ENCODE measurements around the gene UVRAG. TPM values are rescaled to one million over a fixed set of nuclear protein-coding genes. Genes with fewer than 3 reads are reported as not detected.

The UVRAG gene
- total RNA-seq, 1 experiment from 2014 or later: 29.5 TPM

DNA sequence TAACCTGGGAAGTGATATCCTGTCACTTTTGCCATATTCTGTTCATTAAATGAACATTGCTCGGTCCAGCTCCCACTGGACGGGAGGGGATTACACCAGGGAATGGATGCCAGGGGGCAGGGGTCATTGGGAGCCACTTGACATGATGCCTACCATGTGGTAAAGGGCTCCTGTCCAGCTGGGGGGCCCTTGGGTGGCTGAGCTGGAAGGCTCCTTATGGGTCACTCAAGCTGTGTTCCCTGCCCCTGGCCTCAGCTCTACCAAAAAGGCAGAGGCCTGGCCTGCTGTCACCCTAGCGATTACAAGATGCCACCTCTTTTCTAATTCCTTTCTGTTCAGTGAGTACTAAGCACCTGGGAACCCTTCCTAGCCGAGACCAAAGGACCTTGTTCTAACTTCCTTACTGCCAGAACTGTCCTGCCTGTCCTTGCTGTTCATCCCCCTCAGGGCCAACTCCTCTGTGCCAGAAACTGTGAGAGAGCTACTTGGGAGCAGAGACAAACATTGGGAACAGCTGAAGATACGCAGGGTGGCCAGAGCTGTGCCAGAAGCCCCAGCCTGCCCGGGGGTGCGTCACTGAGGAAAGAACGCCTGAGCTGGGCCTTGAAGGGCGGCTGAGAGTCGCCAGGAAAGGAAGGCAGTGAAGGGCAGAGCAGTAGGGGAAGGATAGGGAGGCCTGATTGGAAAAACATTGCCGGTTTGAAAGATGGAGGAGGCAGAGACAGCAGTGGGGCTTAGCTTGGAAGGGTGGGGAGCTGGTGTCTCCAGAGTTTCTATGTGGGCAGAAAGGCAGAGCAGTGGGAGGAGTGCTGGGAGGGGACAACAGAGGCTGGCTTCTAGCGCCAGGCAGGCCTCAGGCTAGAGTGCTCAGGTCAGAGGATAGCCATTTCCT lies 12.7 kb upstream of the UVRAG start:
- H3K27ac ChIP-seq (ENCODE audit: low read length): no peak overlapping the region
- TF ChIP-seq POLR2AphosphoS5 (IDR thresholded peaks at IDR 0.05; ENCODE audit: low read depth, low read length): no peak
- TF ChIP-seq, protein P1, sequence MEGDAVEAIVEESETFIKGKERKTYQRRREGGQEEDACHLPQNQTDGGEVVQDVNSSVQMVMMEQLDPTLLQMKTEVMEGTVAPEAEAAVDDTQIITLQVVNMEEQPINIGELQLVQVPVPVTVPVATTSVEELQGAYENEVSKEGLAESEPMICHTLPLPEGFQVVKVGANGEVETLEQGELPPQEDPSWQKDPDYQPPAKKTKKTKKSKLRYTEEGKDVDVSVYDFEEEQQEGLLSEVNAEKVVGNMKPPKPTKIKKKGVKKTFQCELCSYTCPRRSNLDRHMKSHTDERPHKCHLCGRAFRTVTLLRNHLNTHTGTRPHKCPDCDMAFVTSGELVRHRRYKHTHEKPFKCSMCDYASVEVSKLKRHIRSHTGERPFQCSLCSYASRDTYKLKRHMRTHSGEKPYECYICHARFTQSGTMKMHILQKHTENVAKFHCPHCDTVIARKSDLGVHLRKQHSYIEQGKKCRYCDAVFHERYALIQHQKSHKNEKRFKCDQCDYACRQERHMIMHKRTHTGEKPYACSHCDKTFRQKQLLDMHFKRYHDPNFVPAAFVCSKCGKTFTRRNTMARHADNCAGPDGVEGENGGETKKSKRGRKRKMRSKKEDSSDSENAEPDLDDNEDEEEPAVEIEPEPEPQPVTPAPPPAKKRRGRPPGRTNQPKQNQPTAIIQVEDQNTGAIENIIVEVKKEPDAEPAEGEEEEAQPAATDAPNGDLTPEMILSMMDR (IDR thresholded peaks at IDR 0.05): no peak
- no peak for TF ChIP-seq REST (IDR thresholded peaks at IDR 0.05; ENCODE audit: insufficient read depth in 1 of 2, low read depth in 2 of 2, low read length in 1 of 2)
- no peak for TF ChIP-seq TCF7L2 (IDR thresholded peaks at IDR 0.05; ENCODE audit: low read depth, low read length)
- TF ChIP-seq SIN3A (IDR thresholded peaks at IDR 0.05; ENCODE audit: borderline replicate concordance, insufficient read depth, low read depth, low read length): no peak
- no peaks in the 10 kb centered on the region for H3K27me3 ChIP-seq (ENCODE audit: control insufficient read depth, insufficient read depth, low read length)
- H3K4me3 ChIP-seq (ENCODE audit: low read depth in 2 of 2, low read length in 2 of 2): no peak overlapping the region
- CTCF ChIA-PET: interaction anchor here (0.6 to 2.4 kb wide), 4 partner anchors 33 to 66 kb away, joined by 3 to 12 read pairs (median 3); no protein-coding TSS in a partner anchor
- ATAC-seq (peak; percentile 41), DNase-seq (ENCODE audit: low read depth, low spot score) (no peak)
- H3K4me1 ChIP-seq (ENCODE audit: control insufficient read depth, insufficient read depth, low read length): no peaks in the 10 kb centered on the region
- POLR2A ChIA-PET: no interaction called here
- in situ Hi-C loops (cut with HindIII; ENCODE audit: low pct_unique_long_range_greater_than_20kb, low sequenced_read_pairs) (no loop called here), intact Hi-C loops (cut with micrococcal nuclease; ENCODE audit: unreplicated experiment) (loop anchor here (10.0 kb wide), 1 partner anchor 353 kb away; no protein-coding TSS in a partner anchor)
- no peaks in the 10 kb centered on the region for H3K36me3 ChIP-seq (ENCODE audit: control insufficient read depth, insufficient read depth, low read length)
- H3K9me3 ChIP-seq (ENCODE audit: control insufficient read depth, insufficient read depth, low read depth, low read length): no peaks in the 10 kb centered on the region
- BruUV-seq (replicated peaks): no TSS peak

- H3K9me3 ChIP-seq (ENCODE audit: control insufficient read depth, insufficient read depth, low read depth, low read length): no peaks in the 10 kb centered on the region
- intact Hi-C loops (cut with micrococcal nuclease; ENCODE audit: unreplicated experiment): loop anchor here (1.0 to 10.0 kb wide), 2 partner anchors 64 to 352 kb away; no protein-coding TSS in a partner anchor
- no peak overlapping the region for H3K27ac ChIP-seq (ENCODE audit: low read length)
- no TSS peak for BruUV-seq (replicated peaks)
- no peak for TF ChIP-seq POLR2AphosphoS5 (IDR thresholded peaks at IDR 0.05; ENCODE audit: low read depth, low read length)
- TF ChIP-seq, protein P1 (IDR thresholded peaks at IDR 0.05): peak; percentile 97
- ChIA-PET POLR2A (no interaction called here), CTCF (interaction anchor here (0.7 to 2.4 kb wide), 3 partner anchors 63 to 80 kb away, joined by 3 to 12 read pairs (median 3); no protein-coding TSS in a partner anchor)
- H3K36me3 ChIP-seq (ENCODE audit: control insufficient read depth, insufficient read depth, low read length): no peaks in the 10 kb centered on the region
- H3K4me1 ChIP-seq (ENCODE audit: control insufficient read depth, insufficient read depth, low read length): no peaks in the 10 kb centered on the region
- no peaks in the 10 kb centered on the region for H3K27me3 ChIP-seq (ENCODE audit: control insufficient read depth, insufficient read depth, low read length)
- ATAC-seq: peak; percentile 96
- DNase-seq (ENCODE audit: low read depth, low spot score): peak; percentile 76
- in situ Hi-C loops (cut with HindIII; ENCODE audit: low pct_unique_long_range_greater_than_20kb, low sequenced_read_pairs): no loop called here
- no peak overlapping the region for H3K4me3 ChIP-seq (ENCODE audit: low read depth in 2 of 2, low read length in 2 of 2)
Observed at GRCh38 chr11:75802913-75803820, 11.8 kb upstream of the UVRAG start.

Data from Panc1 (cell line).